SK-N-MC (cell line): ENCODE data around the gene CA10.

Source experiments
- DNase-seq: peaks from one replicate; pipeline ENCODE4 v3.0.0-alpha.2; 2011; ENCODE audit warnings: low read depth, low spot score
- H3K27ac ChIP-seq: fragments of 200-600 bp; sonication (generic); 2 replicates; pipeline ENCODE4 v1.5.1; 2016; ENCODE audit warnings: mixed run types
- H3K36me3 ChIP-seq: fragments of 200-600 bp; sonication (generic); 2 replicates; pipeline ENCODE4 v1.6.1; 2017; ENCODE audit warnings: antibody characterized with exemption, low read length, mixed read lengths; ENCODE audit not compliant: insufficient read depth
- H3K4me3 ChIP-seq: fragments of 200-600 bp; sonication (generic); 2 replicates; pipeline ENCODE4 v1.5.1; 2016
- H3K9ac ChIP-seq: fragments of 200-600 bp; sonication (generic); 2 replicates; pipeline ENCODE4 v1.8.0; 2017; ENCODE audit warnings: mixed run types, mixed read lengths; ENCODE audit not compliant: insufficient read length
- H3K9me3 ChIP-seq: fragments of 200-600 bp; sonication (generic); 2 replicates; pipeline ENCODE4 v1.6.1; 2017; ENCODE audit warnings: low read depth, mild to moderate bottlenecking, antibody characterized with exemption, low read length, moderate library complexity, mixed read lengths
- EZH2 ChIP-seq: fragments of 200-600 bp; sonication (generic); IDR thresholded peaks from one replicate; pipeline ENCODE4 v1.6.1; 2017; ENCODE audit warnings: antibody characterized with exemption
- FOXP2 ChIP-seq: optimal IDR thresholded peaks from 2 replicates; pipeline ENCODE3; 2011; ENCODE audit warnings: mild to moderate bottlenecking, moderate library complexity; ENCODE audit not compliant: insufficient read depth; ENCODE audit errors: extremely low read length, control extremely low read depth
- POLR2AphosphoS5 ChIP-seq: IDR thresholded peaks from 2 replicates; pipeline ENCODE4 v1.6.1; 2012; ENCODE audit warnings: mild to moderate bottlenecking, low read depth, low read length, borderline replicate concordance

The CA10 gene

GRCh38 chr17:51722994-51723393 lies 435.5 kb downstream of the CA10 start:
- no peak for DNase-seq

DNA sequence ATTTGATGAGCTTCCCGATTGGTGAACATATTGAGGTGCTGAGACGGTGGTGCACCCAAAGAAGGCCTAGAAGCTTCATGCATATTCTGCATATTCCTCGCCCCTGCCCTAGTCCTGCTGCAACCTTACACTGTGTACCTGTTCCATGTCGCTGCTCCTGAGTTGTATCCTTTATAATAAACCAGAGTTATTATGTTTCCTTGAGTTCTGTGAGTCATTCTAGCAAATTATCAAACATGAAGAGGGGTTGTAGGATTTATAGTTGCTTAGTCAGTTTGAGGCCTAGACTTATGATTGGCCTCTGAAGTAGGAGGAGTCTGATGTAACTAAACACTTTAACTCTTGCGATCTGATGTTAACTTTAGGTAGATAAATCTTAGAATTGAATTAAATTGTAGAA lies 436.8 kb downstream of the CA10 start:
- TF ChIP-seq EZH2, result no peak
- no peak overlapping the region for H3K27ac ChIP-seq
- H3K4me3 ChIP-seq, result no peak overlapping the region
- no peaks in the 10 kb centered on the region for H3K36me3 ChIP-seq
- no peak for DNase-seq
- H3K9me3 ChIP-seq, result no peaks in the 10 kb centered on the region
- no peak overlapping the region for H3K9ac ChIP-seq

More at GRCh38 chr17:51722994-51723393, 435.5 kb downstream of the CA10 start:
- no peak for TF ChIP-seq POLR2AphosphoS5
- no peak for TF ChIP-seq FOXP2
- TF ChIP-seq EZH2, result no peak
- Histone ChIP-seq H3K9me3 (no peaks in the 10 kb centered on the region), H3K36me3 (no peaks in the 10 kb centered on the region), H3K4me3 (no peak overlapping the region), H3K27ac (no peak overlapping the region), H3K9ac (no peak overlapping the region)

DNA sequence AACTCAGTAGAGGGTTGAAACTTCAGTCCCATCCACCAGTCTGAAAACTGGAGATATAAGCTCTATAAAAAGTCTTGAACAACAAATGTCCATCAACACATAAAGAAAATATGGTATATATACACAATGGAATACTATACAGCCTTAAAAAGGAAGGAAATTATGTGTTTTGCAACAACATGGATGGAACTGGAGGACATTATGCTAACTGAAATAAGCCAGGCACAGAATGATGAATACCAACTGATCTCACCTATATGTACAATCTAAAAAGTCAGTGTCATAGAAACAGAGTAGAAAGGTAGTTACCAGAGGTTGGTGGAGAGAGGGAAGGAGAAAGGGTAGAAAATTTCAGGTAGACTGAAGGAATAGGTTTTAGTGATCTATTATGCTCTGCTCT lies 438.1 kb downstream of the CA10 start:
- Histone ChIP-seq H3K4me3 (no peak overlapping the region), H3K27ac (no peak overlapping the region), H3K36me3 (no peaks in the 10 kb centered on the region), H3K9me3 (no peaks in the 10 kb centered on the region), H3K9ac (no peak overlapping the region)
- DNase-seq, result no peak
- TF ChIP-seq EZH2, result no peak
- TF ChIP-seq POLR2AphosphoS5, result no peak
- TF ChIP-seq FOXP2, result no peak

GRCh38 chr17:51718983-51719382 lies 439.5 kb downstream of the CA10 start:
- Histone ChIP-seq H3K9ac (no peak overlapping the region), H3K36me3 (no peaks in the 10 kb centered on the region), H3K27ac (no peak overlapping the region), H3K9me3 (no peaks in the 10 kb centered on the region), H3K4me3 (no peak overlapping the region)
- DNase-seq, result no peak
- no peak for TF ChIP-seq FOXP2
- no peak for TF ChIP-seq POLR2AphosphoS5
- no peak for TF ChIP-seq EZH2

DNA sequence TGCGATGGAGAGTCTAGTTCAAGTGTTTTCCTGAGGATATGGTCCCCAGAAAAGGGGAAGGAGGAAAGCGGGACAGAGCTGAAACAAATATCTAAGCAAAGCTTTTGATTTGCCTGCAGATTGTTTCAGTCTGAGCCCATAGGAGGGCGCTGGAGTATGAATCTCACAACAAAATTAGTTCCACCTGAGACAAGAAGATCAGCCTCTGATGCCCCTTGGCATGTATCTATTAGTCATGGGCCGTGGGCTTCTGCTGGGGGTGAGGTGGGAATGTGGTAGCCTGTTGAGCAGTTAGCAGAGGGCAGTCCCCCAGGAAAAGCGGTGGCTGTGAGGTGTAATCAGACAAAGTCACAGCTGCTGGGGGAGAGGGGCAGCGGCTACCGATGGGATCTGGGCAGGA lies 446.9 kb downstream of the CA10 start:
- Histone ChIP-seq H3K9me3 (no peaks in the 10 kb centered on the region), H3K27ac (no peak overlapping the region), H3K36me3 (no peaks in the 10 kb centered on the region), H3K4me3 (no peak overlapping the region), H3K9ac (no peak overlapping the region)
- TF ChIP-seq EZH2 (no peak), FOXP2 (no peak), POLR2AphosphoS5 (no peak)
- no peak for DNase-seq

- TF ChIP-seq FOXP2 (no peak), POLR2AphosphoS5 (no peak), EZH2 (no peak)
- H3K27ac ChIP-seq, result no peak overlapping the region
- H3K9ac ChIP-seq, result no peak overlapping the region
- H3K36me3 ChIP-seq, result no peaks in the 10 kb centered on the region
- no peak for DNase-seq
- no peak overlapping the region for H3K4me3 ChIP-seq
- no peaks in the 10 kb centered on the region for H3K9me3 ChIP-seq
Measured at GRCh38 chr17:51710634-51710979, 447.9 kb downstream of the CA10 start.

- Histone ChIP-seq H3K9ac (no peak overlapping the region), H3K9me3 (no peaks in the 10 kb centered on the region), H3K36me3 (no peaks in the 10 kb centered on the region), H3K4me3 (no peak overlapping the region), H3K27ac (no peak overlapping the region)
- TF ChIP-seq EZH2, result no peak
- TF ChIP-seq POLR2AphosphoS5, result no peak
- no peak for TF ChIP-seq FOXP2
- no peak for DNase-seq
Measured at GRCh38 chr17:51709694-51710633, 448.6 kb downstream of the CA10 start.

GRCh38 chr17:51707216-51707615 lies 451.3 kb downstream of the CA10 start:
- TF ChIP-seq POLR2AphosphoS5 (no peak), EZH2 (no peak), FOXP2 (no peak)
- Histone ChIP-seq H3K27ac (no peak overlapping the region), H3K4me3 (no peak overlapping the region), H3K36me3 (no peaks in the 10 kb centered on the region), H3K9me3 (no peaks in the 10 kb centered on the region), H3K9ac (no peak overlapping the region)
- DNase-seq, result no peak

- no peaks in the 10 kb centered on the region for H3K36me3 ChIP-seq
- H3K27ac ChIP-seq, result no peak overlapping the region
- TF ChIP-seq EZH2 (no peak), POLR2AphosphoS5 (no peak), FOXP2 (no peak)
- no peak overlapping the region for H3K9ac ChIP-seq
- no peak for DNase-seq
- H3K9me3 ChIP-seq, result no peaks in the 10 kb centered on the region
- no peak overlapping the region for H3K4me3 ChIP-seq
Measured at GRCh38 chr17:51706093-51706492, 452.4 kb downstream of the CA10 start.
